Measurements from ENCODE around the gene RIPOR3. TPM values are rescaled to one million over a fixed set of nuclear protein-coding genes. Genes with fewer than 3 reads are reported as not detected.

The RIPOR3 gene, protein sequence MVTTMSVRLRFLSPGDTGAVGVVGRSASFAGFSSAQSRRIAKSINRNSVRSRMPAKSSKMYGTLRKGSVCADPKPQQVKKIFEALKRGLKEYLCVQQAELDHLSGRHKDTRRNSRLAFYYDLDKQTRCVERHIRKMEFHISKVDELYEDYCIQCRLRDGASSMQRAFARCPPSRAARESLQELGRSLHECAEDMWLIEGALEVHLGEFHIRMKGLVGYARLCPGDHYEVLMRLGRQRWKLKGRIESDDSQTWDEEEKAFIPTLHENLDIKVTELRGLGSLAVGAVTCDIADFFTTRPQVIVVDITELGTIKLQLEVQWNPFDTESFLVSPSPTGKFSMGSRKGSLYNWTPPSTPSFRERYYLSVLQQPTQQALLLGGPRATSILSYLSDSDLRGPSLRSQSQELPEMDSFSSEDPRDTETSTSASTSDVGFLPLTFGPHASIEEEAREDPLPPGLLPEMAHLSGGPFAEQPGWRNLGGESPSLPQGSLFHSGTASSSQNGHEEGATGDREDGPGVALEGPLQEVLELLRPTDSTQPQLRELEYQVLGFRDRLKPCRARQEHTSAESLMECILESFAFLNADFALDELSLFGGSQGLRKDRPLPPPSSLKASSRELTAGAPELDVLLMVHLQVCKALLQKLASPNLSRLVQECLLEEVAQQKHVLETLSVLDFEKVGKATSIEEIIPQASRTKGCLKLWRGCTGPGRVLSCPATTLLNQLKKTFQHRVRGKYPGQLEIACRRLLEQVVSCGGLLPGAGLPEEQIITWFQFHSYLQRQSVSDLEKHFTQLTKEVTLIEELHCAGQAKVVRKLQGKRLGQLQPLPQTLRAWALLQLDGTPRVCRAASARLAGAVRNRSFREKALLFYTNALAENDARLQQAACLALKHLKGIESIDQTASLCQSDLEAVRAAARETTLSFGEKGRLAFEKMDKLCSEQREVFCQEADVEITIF
- total RNA-seq: not detected in 2 replicates

DNA sequence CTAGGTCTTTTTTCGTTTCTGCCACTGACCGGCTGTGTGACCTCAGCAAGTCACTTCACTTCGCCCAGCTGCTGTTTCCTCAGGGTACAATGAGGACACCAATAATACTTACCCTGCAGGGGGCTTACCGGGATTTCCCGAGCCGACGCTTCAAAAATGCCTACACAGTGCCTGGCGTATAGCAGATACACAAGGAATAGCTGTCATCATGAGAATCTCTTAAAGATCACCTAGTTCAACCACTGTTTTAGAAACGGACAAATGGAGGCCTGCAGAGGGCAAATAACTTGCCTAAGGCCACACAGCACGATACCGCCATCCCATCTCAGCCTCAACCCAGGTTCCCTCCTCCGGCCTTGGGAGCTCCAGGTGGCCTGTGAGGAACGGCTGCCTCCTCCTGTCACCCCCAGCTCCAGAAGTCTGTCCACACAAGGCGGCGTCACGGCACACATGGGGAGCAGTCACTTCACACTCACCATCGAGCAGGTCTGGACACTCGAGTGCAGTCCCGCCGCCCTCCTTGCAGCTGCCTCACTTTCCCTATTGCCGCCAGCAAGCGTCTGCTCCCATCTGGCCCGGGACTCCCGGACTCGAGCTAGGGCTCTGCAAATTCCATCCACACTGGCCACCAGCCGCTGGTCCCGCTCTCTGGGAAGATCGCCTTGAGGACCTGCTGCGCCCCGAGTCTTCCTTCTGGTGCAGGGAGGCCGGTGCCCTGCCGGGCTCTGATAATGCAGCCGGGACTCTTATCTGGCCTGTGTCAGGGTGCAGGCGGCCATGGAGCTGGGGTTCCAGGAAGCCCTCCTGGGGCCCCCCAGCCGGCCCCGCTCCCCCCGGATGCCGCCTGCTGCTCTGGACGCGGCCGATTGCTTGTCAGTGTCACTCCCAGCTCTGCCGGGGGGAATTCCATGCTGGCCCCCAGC, at the start of gene RIPOR3:
Gene RIPOR3 (minus strand): TSS at position 893 of the 923 bp plus-strand sequence. CDS start 414 bp downstream, at position 479.

DNA sequence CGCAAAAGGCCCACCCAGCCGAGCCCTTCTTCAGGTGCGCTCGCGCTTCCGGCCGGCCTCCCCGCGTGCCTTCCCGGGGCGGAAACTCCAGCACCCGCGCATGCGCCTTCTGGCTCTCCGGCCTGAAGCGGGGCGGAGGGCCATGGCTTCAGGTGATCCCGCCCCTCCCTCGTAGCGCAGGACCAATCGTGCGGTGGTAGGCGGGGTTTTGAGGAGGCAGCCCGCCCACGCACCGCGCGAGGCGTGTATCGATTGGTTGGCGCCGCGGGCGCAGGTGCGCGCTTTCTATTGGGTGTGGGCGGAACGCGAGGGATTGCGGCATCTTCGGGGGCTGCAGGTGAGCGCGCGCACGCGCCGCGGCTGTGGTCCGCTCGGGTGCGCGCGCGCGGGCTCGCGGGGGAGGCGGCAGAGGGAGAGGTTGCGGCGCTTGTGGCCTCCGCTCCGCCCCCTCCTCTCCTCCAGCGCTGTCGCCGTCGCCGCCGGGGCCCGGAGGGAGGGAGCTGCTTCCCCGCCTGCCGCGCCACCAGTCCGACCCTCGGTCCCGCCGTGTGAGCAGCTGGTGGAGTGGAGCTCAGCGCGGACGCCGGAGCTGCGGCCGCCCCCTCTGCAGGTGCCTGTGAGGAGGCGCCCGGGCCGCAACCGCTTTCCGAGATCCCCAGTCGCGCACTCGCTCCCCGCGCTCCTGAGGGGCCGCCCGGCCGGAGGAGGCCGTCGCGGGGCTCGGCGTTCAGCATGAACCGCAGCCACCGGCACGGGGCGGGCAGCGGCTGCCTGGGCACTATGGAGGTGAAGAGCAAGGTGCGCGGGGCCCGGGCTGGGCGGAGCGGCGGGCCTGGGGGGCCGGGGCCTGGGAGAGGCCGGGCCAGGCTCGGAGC, 40.0 kb upstream of the RIPOR3 start, which contains the start of gene PARD6B:
Gene PARD6B (plus strand): TSS at position 526 of the 875 bp plus-strand sequence. CDS start 207 bp downstream, at position 733.

Other genes starting within 250 kb of the RIPOR3 start
- 96.2 and 96.8 TPM in 2 replicates for gene PTPN1, start 181.2 kb downstream of the RIPOR3 start, total RNA-seq
- gene PARD6B, start 40.0 kb upstream of the RIPOR3 start, total RNA-seq: under 0.01 and 0.13 TPM in 2 replicates
- 1.00 and 3.4 TPM in 2 replicates for gene BCAS4, start 103.5 kb upstream of the RIPOR3 start, total RNA-seq
- 14.9 and 16.7 TPM in 2 replicates for gene ADNP, start 239.9 kb upstream of the RIPOR3 start, total RNA-seq